Lower lobe of right lung (tissue), 2 donors: ENCODE data around the gene RPS21. TPM values are rescaled to one million over a fixed set of nuclear protein-coding genes. Genes with fewer than 3 reads are reported as not detected.

Source experiments
- ATAC-seq, 2 donors: fragments of 200-7000 bp; cut with Tn5 transposase; one replicate each; pipeline ENCODE4 v1.9.1; 2020 to 2022; ENCODE audit warnings: mild to moderate bottlenecking in 2 of 2, moderate library complexity in 2 of 2
- DNase-seq: peaks from one replicate; pipeline ENCODE4 v3.0.0-alpha.2; 2020
- H3K27ac ChIP-seq: fragments of 200-600 bp; one replicate; pipeline ENCODE4 v1.8.0; 2022
- H3K27me3 ChIP-seq: fragments of 200-600 bp; one replicate; pipeline ENCODE4 v1.8.0; 2022; ENCODE audit warnings: low read depth
- H3K36me3 ChIP-seq: fragments of 200-600 bp; one replicate; pipeline ENCODE4 v1.8.0; 2022; ENCODE audit warnings: mild to moderate bottlenecking
- H3K4me1 ChIP-seq: fragments of 200-600 bp; one replicate; pipeline ENCODE4 v1.8.0; 2022
- H3K4me3 ChIP-seq: fragments of 200-600 bp; one replicate; pipeline ENCODE4 v1.8.0; 2022; ENCODE audit warnings: mild to moderate bottlenecking
- H3K9me3 ChIP-seq: fragments of 200-600 bp; one replicate; pipeline ENCODE4 v1.8.0; 2022
- intact Hi-C: fragments of 100-400 bp; cut with DNase I; formaldehyde crosslinking; loops from one replicate; pipeline ENCODE4 v1.11.0; 2022
- total RNA-seq: library from RNA; stranded (reverse); fragmentation: NEBNext Ultra II Directional; extraction: Animal tissue kit (Norgen Biotek cat#: 25700); gene quantifications from one replicate; pipeline ENCODE4 v1.2.1, GENCODE V29; 2021
- TF ChIP-seq, protein P1 (sequence below): fragments of 200-600 bp; IDR thresholded peaks from one replicate; pipeline ENCODE4 v1.8.0; 2022; ENCODE audit warnings: antibody characterized with exemption, mild to moderate bottlenecking
- donor health status: DM: no; HTN: yes; CAD: no; lungs with severe emphysema.

Gene RPS21
- total RNA-seq, 1 donor from 2014 or later = 1,104 TPM

- DNase-seq (no peak), ATAC-seq (no peak)
- no peaks in the 10 kb centered on the region for H3K27me3 ChIP-seq
- TF ChIP-seq, protein P1, sequence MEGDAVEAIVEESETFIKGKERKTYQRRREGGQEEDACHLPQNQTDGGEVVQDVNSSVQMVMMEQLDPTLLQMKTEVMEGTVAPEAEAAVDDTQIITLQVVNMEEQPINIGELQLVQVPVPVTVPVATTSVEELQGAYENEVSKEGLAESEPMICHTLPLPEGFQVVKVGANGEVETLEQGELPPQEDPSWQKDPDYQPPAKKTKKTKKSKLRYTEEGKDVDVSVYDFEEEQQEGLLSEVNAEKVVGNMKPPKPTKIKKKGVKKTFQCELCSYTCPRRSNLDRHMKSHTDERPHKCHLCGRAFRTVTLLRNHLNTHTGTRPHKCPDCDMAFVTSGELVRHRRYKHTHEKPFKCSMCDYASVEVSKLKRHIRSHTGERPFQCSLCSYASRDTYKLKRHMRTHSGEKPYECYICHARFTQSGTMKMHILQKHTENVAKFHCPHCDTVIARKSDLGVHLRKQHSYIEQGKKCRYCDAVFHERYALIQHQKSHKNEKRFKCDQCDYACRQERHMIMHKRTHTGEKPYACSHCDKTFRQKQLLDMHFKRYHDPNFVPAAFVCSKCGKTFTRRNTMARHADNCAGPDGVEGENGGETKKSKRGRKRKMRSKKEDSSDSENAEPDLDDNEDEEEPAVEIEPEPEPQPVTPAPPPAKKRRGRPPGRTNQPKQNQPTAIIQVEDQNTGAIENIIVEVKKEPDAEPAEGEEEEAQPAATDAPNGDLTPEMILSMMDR = no peak
- peaks cover 34% of the 10 kb centered on the region for H3K4me1 ChIP-seq
- H3K4me3 ChIP-seq = no peak overlapping the region
- H3K36me3 ChIP-seq = no peaks in the 10 kb centered on the region
- intact Hi-C loops = no loop called here
- H3K9me3 ChIP-seq = no peaks in the 10 kb centered on the region
- no peak overlapping the region for H3K27ac ChIP-seq
Measured at GRCh38 chr20:62409086-62409853, 22.4 kb downstream of the RPS21 start.

- intact Hi-C loops = no loop called here
- H3K9me3 ChIP-seq = no peaks in the 10 kb centered on the region
- TF ChIP-seq, protein P1 = peak; percentile 46
- ATAC-seq (peak; percentile 23 to 46), DNase-seq (peak; percentile 76)
- no peak overlapping the region for H3K27ac ChIP-seq
- peaks cover 33% of the 10 kb centered on the region for H3K4me1 ChIP-seq
- H3K36me3 ChIP-seq = no peaks in the 10 kb centered on the region
- H3K4me3 ChIP-seq = peak overlapping the region; percentile 13
- H3K27me3 ChIP-seq = no peaks in the 10 kb centered on the region
Measured at GRCh38 chr20:62409931-62410745, 23.2 kb downstream of the RPS21 start.

DNA sequence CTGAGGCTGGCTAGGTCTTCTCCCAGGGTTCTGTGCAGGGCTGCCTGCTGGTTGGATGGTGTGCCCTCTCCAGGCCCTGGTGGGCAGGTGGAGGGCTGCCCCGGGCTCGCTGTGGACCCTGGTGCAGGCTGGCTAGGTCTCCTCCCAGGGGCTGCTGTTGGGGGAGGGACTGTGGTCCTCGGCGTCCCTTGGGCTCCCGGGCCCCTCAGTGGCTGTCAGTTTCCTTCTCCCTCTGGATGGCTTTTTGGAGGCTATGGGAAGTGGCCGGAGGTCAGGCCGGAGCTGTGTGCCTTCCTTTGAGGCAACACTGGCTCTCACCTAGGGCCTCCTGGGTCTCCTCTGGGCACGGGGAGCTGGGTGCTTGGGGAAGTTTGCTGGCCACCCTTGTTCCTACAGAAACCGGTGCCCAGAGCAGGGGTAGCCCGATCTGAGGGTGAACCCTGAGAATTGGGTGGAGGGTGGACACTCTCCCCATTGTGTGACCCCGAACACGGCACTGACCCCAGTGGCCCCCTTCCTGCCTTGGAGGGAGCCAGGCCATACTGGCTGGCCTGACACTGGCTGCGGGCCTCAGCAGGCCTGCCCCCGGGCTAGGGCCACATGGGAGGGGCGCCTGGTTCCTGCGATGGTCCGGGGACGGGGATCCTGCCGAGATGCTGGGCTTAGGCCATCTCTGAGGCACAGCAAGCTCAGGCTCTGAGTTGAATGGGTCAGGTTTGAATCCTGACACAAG, 24.0 kb downstream of the RPS21 start:
- no peak for ATAC-seq
- H3K4me1 ChIP-seq = peaks cover 25% of the 10 kb centered on the region
- intact Hi-C loops = no loop called here
- TF ChIP-seq, protein P1 = no peak
- DNase-seq = no peak
- no peak overlapping the region for H3K27ac ChIP-seq
- no peaks in the 10 kb centered on the region for H3K9me3 ChIP-seq
- H3K36me3 ChIP-seq = no peaks in the 10 kb centered on the region
- no peaks in the 10 kb centered on the region for H3K27me3 ChIP-seq
- H3K4me3 ChIP-seq = no peak overlapping the region

DNA sequence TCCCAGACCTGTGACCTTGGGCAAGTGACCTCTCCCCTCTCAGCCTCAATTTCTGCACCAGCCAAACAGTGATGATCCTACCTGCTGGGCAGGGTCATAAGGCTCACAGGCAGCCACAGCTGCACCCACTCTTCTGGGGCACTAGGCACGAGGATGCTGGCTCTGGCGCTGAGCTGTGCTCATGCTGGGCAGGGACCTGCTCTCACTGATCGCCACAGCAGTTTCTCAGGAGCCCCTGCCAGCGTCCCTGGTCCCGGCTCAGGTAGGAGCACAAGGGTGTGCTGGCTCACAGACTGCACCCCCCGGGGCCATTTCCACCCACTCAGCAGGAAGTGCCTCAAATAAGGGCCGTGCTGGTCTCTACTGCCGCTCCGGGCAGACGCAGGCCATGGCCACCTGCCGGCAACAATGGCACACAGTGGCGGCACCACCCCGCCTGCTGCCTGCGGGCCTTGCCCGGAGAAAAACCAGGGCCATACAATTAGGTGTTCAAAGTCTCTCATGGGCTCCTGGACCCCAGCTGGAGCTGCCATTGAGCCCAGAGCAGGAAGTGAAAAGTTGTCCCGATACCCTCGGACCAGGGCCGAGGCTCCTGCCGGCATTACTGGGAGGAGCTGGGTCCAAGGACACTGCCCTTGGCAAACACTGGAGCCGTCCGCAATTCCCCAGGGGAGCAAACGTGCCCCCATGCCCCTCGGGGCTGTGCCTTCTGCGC, 24.7 kb downstream of the RPS21 start:
- Histone ChIP-seq H3K36me3 (no peaks in the 10 kb centered on the region), H3K4me1 (peaks cover 18% of the 10 kb centered on the region), H3K27ac (no peak overlapping the region), H3K27me3 (no peaks in the 10 kb centered on the region), H3K4me3 (no peak overlapping the region), H3K9me3 (no peaks in the 10 kb centered on the region)
- TF ChIP-seq, protein P1 = no peak
- ATAC-seq (no peak), DNase-seq (no peak)
- intact Hi-C loops = no loop called here
